Esophagus squamous epithelium (tissue), 4 donors: ENCODE data around the gene HUS1B.

ENCODE experiments used
- POLR2A ChIP-seq, 4 donors: fragments of 450-650 bp; IDR thresholded peaks; one replicate each; pipeline ENCODE4 v1.6.1; 2017; ENCODE audit warnings: antibody characterized with exemption in 4 of 4, mild to moderate bottlenecking in 4 of 4, moderate library complexity in 3 of 4
- TF ChIP-seq, protein P1 (sequence below), 6 experiments: fragments of 450-650 bp in 4 of 6; fragments of 200-600 bp in 2 of 6; sonication (generic) in 2 of 6; IDR thresholded peaks; one replicate each; pipeline ENCODE4 v1.5.1; 2016 to 2019; ENCODE audit warnings: antibody characterized with exemption in 6 of 6, mild to moderate bottlenecking in 4 of 6, moderate library complexity in 4 of 6

DNA sequence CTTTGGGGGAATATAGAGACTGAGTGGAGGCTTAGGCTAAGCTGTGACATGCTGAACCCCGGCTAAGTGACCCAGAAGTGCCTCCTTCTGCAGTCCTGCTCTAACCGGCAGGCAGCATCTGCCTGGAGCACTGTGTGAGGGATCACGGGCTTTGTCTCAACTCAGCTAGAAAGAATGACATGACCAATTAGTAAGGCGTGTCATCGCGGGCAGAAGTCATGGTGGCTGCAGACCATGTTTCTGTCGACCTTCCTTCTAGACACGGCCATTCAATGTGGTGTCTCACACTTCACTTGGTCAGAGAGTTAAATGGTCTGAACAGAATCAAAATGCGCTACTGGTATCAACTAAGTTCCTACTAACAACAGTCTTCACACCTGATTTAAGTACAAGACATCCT lies 35.0 kb downstream of the HUS1B start:
- TF ChIP-seq, protein P1, sequence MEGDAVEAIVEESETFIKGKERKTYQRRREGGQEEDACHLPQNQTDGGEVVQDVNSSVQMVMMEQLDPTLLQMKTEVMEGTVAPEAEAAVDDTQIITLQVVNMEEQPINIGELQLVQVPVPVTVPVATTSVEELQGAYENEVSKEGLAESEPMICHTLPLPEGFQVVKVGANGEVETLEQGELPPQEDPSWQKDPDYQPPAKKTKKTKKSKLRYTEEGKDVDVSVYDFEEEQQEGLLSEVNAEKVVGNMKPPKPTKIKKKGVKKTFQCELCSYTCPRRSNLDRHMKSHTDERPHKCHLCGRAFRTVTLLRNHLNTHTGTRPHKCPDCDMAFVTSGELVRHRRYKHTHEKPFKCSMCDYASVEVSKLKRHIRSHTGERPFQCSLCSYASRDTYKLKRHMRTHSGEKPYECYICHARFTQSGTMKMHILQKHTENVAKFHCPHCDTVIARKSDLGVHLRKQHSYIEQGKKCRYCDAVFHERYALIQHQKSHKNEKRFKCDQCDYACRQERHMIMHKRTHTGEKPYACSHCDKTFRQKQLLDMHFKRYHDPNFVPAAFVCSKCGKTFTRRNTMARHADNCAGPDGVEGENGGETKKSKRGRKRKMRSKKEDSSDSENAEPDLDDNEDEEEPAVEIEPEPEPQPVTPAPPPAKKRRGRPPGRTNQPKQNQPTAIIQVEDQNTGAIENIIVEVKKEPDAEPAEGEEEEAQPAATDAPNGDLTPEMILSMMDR (IDR thresholded peaks at IDR 0.05) = no peak
- no peak for TF ChIP-seq POLR2A (IDR thresholded peaks at IDR 0.05)
